GM19463 (cell line): Measurements from ENCODE around the gene ALK.
"Not testable (repeated sequence)": the region's sequence is repeated elsewhere in the genome, so short reads cannot be mapped to it uniquely, and the experiment has no call there.

Experiments used
- ATAC-seq: cut with Tn5 transposase; IDR thresholded peaks from one replicate; pipeline ENCODE4 v1.9.1; 2021; ENCODE audit warnings: mild to moderate bottlenecking, moderate library complexity; ENCODE audit not compliant: unreplicated experiment

Gene ALK

DNA sequence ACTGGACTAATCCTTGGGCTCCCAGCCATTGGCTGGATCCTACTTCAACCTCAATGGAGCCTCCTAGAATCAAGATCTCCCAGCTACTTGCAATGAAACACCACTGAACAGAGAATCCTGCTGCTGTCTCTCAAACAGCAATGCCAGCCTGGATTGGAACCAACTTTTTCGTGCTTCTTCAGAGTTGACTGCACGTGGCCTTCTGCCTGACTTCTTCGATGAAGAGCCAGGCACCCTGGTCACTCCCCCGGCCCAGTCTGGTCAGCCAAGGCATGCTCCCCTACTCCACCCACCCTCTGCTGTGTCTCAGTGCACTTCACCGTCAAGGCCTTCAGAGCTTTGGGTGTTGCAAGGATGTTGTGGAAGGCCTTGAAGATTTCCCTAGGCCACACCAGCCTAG is 657.5 kb downstream of the ALK start:
- no peak for ATAC-seq

DNA sequence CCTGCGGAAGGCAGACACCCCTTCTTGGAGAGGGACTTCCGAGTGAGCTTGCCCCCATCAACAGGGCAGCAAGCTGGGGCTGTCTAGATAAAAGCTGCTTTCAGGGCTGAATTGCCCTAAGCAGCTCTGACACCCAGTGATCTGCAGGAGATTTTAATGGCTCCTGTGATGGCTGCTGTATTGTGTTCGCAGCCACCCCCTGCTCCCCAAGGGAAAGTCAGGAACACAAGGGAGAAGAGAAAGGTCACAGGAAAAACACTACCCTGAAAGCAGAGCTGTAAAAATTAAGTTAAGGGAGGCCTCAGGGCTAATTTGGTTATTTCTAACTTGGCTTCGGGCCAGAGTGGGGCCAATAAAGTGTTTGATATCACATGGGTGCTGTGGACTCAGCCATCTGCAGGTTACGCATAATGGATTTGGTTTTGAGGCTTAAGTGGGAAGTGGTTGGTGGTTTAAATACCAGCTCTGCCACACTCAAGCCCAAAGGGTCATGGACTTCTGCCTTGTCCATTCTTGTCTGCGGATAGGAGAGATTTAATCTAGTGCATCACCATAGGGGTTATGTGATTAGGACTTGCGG is 658.6 kb downstream of the ALK start:
- no peak for ATAC-seq

DNA sequence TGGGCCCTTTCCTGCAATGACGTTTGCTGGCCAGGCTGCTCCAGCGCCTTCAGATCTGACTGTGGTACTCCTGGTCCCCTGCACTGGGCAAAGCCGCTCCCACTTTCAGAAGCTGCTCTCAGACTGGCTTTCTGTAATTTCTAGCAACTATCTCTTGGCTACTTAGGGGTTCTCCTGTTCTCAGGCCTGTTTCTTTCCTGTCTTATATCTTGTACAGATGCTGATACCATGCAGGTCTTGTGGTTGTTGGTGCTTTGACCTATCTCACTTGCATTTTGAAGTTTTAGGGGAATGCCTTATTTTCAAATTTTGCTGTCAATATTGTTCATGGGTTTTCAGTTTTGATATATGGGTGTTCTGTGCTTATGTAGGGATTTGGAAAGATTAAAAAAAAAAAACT is 660.4 kb downstream of the ALK start:
- no peak for ATAC-seq

DNA sequence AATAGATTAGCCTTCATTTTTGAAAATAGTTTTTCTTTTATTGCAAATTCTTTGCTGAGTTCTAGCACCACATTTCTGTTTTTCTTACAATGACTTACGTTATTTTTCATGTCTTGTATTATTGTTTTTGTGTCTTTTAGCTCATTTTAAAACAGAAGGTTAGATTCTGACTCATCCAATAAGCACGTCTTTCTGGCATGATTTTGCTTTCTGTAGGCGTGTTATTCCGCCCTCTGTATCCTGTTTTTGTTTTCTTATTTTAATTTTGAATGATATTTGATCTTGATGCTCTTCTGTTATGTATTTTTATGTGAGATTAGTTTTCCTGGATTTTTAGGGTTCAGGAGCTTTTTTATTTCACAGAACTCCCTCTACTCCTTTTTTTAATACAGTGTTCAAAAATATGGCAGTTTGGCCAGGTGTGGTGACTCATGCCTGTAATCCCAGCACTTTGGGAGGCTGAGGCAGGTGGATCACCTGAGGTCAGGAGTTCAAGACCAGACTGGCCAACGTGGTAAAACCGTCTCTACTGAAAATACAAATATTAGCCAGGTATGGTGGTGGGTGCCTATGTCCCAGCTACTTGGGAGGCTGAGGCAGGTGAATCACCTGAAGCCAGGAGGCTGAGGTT is 661.1 kb downstream of the ALK start:
- ATAC-seq, result no peak

- ATAC-seq, result no peak
Measured at GRCh38 chr2:29259221-29259620, 662.2 kb downstream of the ALK start.

DNA sequence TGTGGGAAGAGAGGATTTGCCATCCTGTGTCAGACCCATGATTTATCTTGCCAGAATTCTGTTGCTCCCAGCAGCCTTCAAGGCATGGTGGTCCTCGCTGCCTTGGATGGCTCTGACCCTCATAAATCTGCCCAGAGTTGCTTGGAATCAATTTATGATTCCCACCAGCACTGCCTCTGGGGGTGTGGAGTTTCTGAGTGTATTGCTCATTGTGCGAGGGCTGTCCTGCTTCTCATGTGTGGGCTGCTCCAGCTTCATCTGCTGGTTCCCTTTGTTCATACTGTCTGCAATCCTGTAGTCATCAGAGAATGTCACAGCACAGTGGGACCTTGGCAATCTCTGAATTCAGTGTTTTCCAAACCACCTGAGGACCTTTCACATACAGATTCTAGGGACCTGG is 666.4 kb downstream of the ALK start:
- ATAC-seq, result no peak

DNA sequence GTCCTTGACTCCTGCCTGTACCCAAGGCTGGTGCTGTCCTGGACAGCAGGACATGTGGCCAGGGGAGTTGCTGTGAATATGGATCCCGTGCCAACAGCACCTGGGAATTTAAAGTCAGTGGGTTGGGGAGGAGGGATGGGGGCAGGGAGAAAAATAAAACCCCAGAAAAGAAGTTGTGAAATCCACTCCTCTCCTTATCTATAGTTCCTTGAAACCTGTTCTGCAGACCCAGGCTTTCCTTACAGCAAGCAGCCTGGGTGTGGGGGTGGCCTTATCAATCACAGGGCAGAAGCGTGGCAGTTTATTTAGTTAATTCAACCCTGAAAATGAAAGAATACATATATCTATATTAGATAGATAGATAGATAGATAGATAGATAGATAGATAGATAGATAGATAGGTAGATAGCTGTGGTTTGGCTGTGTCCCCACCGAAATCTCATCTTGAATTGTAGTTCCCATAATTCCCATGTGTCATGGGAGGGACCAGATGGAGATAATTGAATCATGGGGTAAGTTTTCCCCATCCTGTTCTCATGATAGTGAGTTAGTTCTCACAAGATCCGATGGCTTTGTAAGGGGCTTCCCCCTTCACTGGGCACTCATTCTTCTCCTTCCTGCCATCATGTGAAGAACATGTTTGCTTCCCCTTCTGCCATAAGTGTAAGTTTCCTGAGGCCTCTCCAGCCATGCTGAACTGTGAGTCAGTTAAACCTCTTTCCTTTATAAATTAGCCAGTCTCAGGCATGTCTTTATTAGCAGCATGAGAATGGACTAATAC is 667.7 kb downstream of the ALK start:
- not testable (repeated sequence) for ATAC-seq

GRCh38 chr2:29253026-29253425 is 668.4 kb downstream of the ALK start:
- no peak for ATAC-seq

GRCh38 chr2:29251406-29251805 is 670.0 kb downstream of the ALK start:
- ATAC-seq, result no peak

DNA sequence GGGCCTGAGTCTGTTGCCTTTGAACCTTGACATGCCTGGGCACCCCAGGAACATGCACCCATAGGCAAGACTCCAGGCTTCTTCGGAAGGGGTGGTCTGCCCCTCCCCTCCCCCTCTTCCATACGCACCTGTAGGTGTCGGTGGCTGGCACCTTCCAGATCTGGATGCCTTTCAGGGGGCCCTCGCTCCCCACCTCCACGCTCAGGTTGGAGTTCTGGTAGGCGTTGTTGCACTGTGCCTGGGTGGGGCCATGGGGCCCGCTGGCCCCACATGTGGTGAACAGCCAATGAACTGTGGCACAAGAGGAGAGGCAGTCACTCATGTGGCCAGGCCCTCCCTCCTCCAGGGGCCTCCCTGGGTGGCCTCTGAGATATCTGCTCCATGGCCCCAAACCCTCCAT is 670.4 kb downstream of the ALK start:
- ATAC-seq, result no peak

DNA sequence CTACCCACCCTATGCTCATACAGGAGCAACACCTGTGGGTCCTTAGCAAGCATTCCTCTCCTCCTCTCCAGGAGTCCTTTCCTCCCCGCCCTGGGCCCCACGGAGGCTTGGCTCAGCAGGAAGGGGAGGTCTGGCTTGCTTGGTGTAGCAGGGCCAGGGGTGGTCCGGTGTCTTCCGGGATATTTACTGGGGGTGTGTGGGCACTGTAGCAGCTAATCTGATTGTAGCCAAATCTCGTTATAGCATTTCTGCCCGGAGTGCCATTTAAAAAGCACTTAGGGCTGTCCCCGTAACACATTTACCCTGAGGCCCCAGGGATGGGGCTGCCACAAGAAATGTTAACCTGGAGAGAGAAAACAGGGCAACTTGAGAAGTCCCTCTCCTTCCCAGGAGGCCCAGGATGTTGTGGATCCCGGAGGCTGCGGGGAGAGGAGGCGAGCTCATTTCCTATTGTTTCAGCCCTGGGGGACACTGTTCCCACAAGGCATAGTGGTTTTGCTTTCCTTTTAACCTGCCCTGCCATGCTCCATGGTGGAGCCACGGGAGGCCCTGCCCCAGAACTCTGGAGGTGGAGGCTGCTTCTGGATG is 671.6 kb downstream of the ALK start:
- ATAC-seq, result no peak

GRCh38 chr2:29247336-29247914 is 674.0 kb downstream of the ALK start:
- ATAC-seq, result no peak

DNA sequence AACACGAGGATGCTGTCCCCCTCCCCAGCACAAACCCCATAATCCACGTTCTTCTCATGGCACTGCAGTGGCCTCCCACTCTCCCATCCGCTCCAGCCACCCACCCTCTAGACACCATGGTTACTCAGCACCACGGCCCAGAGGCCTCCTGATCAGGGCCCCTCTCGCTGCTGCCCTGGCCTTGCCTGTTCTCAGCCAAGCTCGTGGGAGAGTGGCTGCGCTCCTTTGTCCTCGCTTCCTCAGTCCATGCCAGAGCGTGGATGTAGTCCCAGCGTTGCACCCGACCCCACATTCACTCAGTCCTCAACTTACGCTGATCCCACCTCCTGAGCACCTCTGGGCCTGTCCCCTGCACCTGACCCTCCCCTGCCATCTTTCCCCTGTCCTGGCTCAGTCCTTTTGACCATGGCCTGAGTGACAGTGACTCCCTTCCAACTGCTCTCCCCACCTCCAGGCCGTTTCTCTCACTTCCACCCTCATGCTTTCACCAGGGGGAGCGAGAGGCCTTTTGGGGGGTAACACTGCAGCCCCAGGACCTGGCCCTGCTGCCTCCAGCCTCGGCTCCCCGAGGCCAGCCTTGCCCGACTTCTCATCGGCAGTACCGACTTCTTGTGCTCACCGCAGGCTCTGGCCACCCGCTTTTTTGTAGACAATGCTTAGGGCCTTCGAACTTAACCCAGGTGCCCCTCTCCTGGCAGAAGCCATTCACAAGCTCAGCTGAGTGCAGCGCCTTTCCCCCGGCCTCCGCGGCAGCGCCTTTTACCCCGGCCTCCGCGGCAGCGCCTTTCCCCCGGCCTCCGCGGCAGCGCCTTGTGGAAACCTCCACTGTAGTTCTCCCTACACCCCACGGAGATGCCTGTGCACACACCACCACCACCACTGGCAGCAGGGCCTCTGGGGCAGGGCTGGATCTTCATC is 674.7 kb downstream of the ALK start:
- ATAC-seq, result no peak

DNA sequence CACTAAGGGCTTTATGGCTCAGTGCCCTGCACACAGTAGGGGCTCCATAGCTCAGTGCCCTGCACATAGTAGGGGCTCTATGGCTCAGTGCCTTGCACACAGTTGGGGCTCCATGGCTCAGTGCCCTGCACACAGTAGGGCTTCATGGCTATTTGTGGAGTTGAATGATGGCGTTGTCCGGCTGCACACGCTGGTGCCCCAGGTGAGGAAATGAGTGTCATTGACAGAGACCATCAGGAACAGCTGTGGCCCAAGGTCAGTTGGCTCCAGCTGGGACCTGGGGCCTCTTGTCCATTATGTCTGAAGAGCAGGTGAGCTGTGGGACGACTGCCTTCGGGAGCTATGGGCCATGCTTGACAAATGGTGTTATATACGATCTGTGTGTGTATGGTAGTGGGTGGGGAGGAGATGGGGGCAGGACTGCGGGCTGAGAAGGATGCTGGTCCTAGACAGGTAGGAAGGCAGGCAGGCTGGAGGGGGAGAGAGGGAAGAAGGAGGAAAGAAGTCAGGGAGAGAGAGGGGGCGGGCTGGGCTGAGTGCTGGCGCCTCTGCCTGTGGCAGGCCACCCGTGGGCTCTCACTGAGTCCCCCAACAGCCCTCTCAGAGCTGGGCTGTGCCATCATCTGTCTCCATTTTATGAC is 675.5 kb downstream of the ALK start:
- ATAC-seq, result no peak

DNA sequence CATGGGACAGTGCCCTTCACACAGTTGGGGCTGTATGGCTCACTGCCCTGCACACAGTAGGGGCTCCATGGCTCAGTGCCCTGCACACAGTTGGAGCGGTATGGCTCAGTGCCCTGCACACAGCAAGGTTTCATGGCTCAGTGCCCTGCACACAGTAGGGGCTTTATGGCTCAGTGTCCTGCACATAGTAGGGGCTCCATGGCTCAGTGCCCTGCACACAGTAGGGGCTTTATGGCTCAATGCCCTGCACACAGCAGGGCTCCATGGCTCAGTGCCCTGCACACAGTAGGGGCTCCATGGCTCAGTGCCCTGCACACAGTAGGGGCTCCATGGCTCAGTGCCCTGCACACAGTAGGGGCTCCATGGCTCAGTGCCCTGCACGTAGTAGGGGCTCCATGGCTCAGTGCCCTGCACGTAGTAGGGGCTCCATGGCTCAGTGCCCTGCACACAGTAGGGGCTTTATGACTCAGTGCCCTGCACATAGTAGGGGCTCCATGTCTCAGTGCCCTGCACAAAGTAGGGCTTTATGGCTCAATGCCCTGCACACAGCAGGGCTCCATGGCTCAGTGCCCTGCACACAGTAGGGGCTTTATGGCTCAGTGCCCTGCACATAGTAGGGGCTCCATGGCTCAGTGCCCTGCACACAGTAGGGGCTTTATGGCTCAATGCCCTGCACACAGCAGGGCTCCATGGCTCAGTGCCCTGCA is 676.2 kb downstream of the ALK start:
- not testable (repeated sequence) for ATAC-seq

DNA sequence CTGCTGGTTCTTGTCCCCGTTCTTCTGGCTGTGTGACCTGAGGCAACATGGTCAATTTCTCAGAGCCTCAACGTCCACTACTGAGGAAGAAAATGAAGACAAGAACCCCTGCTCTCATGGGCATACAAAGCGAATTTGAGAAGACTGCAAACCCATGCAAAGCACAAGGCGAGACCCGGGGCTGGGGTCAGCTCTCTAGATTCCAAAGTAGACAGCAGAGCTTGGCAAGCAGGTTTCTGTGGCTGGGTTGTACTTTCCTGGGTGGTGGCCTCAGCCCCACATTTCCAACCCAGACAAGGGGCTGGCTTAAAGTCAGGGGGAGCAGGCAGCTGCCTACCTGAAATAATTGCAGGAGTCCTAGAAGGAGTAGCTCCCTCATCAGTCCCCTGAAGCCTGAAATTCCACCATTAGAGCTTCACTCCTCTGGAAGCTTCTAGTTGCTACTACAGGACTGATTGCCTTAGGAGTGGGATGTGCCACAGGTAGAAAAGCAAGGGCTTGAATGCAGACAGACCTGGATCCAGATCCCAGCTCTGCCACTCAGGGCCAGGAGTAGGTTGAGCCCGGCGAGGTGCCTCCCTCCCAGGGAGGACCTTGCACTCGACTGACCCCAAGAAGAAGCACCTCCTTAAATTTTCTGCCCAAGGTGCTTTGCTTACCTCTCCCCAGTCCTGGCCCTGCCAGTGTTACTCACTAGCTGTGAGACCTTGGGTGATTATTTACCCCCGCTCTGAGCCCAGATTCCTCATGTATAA is 678.6 kb downstream of the ALK start:
- ATAC-seq, result no peak

DNA sequence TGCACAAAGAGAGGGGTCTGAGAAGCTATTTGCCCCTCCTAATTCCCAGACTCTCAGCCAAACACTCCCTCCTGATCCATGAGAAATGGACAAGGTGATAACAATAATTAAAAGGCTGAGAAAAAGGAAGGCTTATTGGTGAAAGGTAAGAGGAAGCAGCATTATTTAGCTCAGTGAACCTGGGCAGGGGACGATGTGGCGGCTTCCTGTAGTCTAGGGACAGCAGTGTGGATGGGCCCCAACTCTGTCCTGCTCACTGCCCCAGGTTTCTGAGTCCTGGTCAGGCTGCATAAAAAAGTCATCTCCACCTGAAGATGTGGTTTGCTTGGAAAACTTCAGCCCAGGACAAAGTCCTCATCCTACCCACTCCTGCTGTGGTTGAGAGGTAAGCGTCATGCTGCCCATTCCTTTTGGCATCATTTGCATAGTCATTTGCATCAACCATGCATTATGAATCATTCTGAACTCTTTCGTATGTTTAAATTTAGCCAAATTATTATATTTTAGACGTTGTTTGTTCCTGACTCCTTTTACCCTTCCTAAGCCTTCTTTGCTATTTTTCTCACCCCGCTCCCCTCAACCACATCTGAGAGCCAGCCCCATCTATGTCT is 679.3 kb downstream of the ALK start:
- ATAC-seq, result no peak

GRCh38 chr2:29241341-29241740 is 680.0 kb downstream of the ALK start:
- ATAC-seq, result no peak
